G401.6 (cell line): ENCODE data around the gene POU4F2.
"Not testable (repeated sequence)": the region's sequence is repeated elsewhere in the genome, so short reads cannot be mapped to it uniquely, and the experiment has no call there.

Experiments
- FAIRE-seq: peaks from 2 replicates; lab custom pipeline; 2012; peaks lifted over from hg19 to GRCh38; lab: Jason Lieb, UNC

Gene POU4F2

DNA sequence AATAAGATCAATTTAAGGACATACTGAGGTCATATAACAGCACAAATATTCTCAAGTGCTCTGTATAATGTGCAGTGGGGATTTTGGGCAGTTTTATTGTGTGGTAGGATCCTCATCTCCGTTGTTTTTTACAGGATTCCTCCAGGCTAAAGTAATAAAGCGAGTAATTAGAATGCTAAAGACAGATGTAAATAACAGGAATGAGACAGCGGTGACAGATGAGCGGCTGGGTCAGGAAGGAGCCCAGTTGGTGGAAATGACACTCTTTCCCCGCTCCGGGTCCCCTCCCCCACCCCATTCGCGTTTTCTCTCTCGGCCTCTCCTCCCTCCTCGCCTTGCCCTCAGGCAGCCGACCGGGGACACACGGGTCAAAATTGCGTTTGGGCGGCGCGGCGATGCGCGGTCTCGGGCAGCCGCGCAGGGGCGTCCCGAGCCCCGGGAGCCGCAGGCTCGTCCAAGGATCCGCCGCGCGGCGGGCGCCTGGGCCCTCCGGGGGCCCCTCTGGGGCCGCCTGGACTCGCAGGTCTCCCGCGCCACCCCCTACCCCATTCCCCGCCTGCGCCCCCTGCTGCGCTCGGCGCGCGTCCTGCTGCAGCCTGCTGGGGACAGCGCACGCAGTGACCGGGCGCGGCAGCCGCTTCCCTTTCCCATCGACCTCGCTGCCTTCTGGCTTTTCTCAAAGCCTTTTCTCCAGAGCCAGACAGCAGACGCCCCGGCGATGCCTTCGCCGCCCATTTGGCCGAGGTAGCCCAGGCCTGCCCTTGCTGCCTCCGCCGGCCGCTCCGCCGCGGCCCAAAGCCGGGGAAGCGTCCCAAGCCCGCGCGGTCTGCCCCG lies 16.2 kb downstream of the POU4F2 start:
- FAIRE-seq = no peak

DNA sequence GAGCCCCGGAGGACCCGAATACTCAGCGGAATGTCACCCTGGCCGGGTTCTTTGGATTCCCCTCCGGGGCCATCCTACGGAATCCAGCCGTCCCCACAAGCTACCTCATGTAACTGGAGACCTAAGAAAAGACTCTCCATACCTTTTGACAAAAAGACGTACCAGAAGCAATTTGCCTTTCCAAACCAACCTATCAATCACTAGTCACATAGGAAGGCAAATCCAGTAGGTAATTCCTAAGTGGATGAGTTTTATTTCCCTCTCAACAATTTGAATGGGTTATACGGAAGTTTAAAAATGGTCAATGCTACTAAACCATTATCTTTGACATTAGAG lies 16.8 kb downstream of the POU4F2 start:
- FAIRE-seq = no peak

DNA sequence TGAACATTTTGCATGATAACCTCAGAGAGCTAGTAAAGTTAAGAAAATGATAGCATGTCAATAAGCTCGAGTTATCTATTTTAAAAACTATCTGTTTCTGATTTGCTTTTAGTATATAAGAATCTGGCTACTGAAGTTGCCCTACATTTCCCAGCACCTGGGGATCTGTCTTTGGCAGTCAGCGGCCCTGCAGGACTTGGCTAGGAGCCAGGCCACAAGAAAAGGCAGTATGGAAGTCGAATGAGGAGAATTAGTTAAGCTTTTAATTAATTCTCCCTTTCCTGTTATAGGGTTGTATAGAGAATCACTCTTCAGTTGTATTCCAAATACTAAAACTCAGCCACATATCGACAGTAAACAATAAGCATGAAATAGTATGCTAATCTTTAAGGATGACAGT lies 22.7 kb downstream of the POU4F2 start:
- FAIRE-seq = no peak

DNA sequence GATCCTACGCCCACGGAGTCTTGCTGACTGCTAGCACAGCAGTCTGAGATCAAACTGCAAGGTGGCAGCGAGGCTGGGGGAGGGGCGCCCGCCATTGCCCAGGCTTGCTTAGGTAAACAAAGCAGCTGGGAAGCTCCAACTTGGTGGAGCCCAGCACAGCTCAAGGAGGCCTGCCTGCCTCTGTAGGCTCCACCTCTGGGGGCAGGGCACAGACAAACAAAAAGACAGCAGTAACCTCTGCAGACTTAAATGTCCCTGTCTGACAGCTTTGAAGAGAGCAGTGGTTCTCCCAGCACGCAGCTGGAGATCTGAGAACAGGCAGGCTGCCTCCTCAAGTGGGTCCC lies 25.2 kb downstream of the POU4F2 start:
- not testable (repeated sequence) for FAIRE-seq

DNA sequence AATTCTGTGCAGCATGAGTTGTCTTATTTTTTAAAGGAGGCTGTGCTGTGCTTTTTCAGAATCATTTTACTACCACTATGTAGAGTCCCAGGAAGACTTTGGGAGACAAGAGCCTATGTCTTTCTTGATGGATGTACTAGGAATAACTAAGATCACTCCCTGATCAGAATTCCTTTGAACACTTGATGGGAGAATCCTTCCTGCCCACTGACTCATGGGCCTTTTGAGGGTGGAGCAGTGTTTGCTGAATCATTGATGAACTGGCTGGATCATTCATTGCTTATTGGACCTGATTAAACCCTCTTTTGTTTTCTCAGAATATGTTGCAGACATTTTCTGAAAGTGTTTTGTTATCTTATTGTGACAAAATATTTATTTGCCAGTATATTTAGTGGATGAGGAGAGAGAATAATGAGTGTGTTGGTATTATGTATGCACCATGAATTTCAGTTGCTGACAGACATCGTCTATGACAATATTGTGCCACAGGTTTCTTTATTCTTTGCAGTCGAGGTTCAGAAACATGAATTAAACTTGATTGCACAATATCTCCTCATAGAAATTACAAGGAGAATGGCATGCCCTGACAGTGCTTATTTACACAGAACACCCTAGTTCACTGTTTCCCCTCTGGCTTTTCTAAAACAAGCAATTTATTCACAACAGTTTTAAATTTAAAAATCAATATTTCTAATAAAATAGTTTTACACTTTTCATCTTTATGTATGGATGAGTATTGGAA lies 36.3 kb downstream of the POU4F2 start:
- FAIRE-seq = no peak
